ENCODE results near the gene GRXCR2.

DNA sequence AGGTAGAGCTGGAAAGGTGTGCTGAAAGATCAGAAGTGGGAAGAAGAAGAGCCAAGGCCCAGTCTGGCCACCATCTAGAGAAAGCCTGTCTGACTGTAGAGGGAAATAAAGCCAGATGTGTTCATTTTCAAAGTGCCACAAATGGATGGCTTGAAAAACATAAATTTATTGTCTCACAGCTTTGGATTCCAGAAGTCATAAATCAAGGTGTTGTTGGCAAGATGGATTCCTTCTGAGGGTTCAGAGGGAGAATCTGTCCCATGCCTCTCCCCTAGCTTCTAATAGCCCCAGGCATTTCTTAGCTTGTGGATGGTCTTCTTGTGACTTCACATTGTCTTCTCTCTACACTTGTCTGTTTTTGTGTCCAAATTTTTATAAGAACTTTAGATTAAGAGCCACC lies 31.5 kb downstream of the GRXCR2 start:
- TF ChIP-seq GATA2 (IDR thresholded peaks at IDR 0.05; ENCODE audit: low read depth, low read length) (no peak), GATA3 (IDR thresholded peaks at IDR 0.05; ENCODE audit: low read depth, low read length) (no peak)
